Stimulated activated CD8-positive, alpha-beta memory T cell treated with anti-CD3 and anti-CD28 coated beads, Interleukin-15, amount 100 ng/mL, for 48 hours (primary cell): ENCODE results near the gene RAPGEF4.
"Not testable (repeated sequence)": the region's sequence is repeated elsewhere in the genome, so short reads cannot be mapped to it uniquely, and the experiment has no call there.

ENCODE experiments used
- DNase-seq, 2 donors: peaks; one replicate each; pipeline ENCODE4 v3.0.0-alpha.2; 2020; ENCODE audit warnings: low read depth in 2 of 2

Gene RAPGEF4

DNA sequence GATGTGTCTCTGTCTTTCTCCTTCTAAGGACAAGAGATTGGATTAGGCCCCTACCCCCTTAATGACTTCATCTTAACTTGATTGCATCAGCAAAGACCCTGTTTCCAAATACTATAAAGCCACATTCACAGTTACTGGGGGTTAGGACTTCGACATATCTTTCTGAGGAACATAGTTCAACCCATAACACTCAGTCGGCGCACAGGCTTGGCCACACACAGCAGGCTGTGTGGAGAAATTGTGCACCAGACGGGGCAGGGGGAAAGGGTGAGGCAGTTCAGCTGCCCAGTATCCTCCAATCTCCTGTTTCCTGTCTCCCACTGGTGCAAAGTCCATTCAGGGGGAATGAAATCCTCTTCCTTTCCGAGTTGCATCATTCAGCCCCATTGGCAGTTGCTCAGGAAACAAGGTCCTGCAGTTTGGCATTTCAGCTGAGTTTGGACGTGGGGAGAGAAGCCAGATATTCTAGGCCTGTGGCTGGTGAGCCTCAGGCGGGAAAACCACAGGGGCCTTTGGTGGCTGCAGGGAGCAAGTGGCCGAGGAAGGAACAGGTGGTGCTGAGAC, 9.4 kb upstream of the RAPGEF4 start:
- no peak for DNase-seq

GRCh38 chr2:172730411-172730810, 5.2 kb upstream of the RAPGEF4 start:
- no peak for DNase-seq

GRCh38 chr2:172734711-172735581, 699 bp upstream of the RAPGEF4 start:
- DNase-seq = peak in 1 of 2 donors; percentile 20

DNA sequence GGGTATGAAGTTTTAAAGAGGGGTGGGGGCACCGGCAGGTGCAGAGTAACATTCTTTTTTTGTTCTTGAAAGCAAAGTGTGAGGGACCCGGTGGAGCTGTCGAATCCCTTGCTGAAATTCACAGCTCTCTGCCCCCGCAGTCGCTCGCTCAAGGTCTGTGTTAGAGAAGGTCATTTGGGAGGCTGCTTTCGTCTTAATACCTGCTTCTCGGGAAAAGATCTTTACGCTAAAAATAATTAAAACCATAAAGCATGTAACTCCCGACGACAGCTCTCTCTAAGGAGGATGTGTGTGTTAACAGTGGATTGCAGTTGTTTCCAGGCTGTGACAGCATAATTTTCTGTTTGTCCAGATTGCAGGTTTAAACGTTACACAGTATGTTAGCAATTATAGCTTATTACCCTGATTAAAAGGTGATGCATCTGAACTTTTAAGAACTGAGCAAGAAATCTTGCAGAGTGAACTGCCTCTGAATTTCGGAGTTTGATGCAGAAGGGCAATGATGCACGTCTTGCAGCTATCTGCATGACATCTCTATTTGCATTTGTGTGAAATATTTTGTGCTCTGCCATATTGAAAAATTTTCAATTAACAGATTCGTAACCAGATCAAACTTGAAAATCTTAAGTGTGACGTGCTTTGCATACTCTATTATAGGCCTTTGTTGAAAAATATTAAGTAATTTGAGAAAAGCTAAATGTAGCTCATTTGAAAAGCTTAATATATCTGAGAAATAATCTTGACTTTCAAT, 954 bp downstream of the RAPGEF4 start:
- DNase-seq = no peak

- DNase-seq = no peak
Measured at GRCh38 chr2:172739661-172740266, 4.1 kb downstream of the RAPGEF4 start.

DNA sequence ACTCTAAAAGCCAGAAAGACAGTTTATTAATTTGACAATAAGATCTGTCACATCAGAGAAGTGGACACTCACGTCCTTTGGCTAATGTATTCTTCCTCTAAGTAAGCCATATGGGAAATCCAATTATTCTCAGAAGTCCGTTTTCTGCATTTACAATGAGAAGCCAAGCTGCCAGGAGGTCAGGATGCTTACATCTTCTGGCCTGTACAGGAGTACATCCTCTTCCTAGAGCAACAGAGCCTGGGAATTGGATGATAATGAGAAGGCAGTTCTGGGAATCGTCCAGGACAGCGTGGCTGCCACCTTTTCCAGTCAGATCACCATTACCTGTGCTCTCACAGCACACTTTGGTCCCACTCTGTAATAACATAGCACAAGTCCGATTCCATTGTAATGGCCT, 5.2 kb downstream of the RAPGEF4 start:
- DNase-seq = no peak

- no peak for DNase-seq
Measured at GRCh38 chr2:172742931-172743540, 7.4 kb downstream of the RAPGEF4 start.

DNA sequence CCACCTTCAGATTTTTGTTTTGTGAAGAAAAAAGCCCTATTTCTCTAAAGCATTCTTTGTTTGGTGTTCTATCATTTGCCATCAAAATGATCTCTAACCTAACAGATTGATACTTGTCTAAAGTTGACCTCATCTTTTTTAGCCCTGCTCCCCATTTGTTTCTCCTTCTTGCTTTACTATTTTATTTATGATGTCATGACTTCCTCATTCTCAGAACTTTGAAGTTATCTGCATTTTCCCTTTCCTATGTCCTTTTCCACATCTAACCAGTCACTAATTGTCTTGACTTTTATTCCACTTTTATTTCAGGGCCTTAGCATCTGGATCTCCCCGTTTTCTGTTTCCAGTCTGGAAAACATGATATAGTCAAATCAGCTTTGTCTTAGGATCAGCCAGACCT, 8.3 kb downstream of the RAPGEF4 start:
- no peak for DNase-seq

- no peak for DNase-seq
Measured at GRCh38 chr2:172745636-172746035, 10.0 kb downstream of the RAPGEF4 start.

GRCh38 chr2:172748543-172748942, 12.9 kb downstream of the RAPGEF4 start:
- not testable (repeated sequence) for DNase-seq

DNA sequence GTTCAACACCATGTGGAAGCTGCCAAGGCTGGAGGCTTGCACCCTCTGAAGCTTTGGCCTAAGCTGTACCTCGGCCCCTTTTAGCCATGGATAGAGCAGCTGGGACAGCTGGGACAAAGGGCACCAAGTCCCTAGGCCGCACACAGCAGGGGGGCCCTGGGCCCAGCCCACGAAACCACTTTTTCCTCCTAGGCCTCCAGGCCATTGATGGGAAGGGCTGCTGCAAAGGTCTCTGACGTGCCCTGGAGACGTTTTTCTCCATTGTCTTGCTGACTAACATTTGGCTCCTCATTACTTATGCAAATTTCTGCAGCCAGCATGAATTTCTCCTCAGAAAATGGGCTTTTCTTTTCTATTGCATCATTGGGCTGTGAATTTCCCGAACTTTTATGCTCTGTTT, 13.7 kb downstream of the RAPGEF4 start:
- DNase-seq = no peak

GRCh38 chr2:172751564-172751963, 15.9 kb downstream of the RAPGEF4 start:
- no peak for DNase-seq

- DNase-seq = no peak
Measured at GRCh38 chr2:172753610-172754009, 18.0 kb downstream of the RAPGEF4 start.

DNA sequence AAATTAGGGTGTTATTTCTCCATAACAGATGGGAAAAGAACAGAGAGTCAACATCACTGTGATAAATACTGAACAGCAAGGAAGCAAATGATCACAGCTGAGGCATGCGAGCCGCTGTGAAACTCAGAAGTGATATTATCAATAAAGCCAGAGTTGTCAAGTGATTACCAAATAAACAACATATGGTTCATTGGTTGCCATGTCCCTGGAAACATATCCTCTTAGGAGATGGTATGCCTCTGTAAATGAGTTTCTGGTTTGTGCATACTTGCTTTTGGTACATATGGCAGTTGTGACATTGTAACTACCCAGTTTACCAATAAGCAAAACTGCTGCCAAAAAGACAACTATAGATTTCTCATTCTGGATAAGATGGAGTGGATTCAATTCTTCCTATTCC, 23.8 kb downstream of the RAPGEF4 start:
- DNase-seq = no peak

GRCh38 chr2:172761306-172761705, 25.7 kb downstream of the RAPGEF4 start:
- no peak for DNase-seq

GRCh38 chr2:172762574-172762973, 26.9 kb downstream of the RAPGEF4 start:
- no peak for DNase-seq

DNA sequence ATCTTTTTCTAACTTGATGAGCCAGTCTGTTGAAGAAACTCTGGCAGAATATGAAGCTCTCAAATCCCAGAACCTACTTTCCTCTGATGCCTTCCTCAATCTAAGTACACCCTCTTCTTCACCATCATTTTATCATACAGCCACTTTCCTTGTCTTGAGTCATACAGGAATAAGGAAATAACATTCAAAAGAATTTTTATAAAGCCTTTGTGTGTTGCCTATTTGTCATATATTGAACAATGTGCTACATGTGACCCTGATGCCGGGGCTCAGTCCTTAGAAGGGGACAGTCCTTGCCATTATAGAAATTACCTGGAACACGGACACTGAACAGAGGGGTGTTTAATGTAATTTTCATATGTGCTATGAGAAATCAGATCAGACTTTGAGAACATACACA, 27.4 kb downstream of the RAPGEF4 start:
- DNase-seq = no peak

- DNase-seq = no peak
Measured at GRCh38 chr2:172765662-172766061, 30.0 kb downstream of the RAPGEF4 start.

- no peak for DNase-seq
Measured at GRCh38 chr2:172768401-172768800, 32.8 kb downstream of the RAPGEF4 start.

GRCh38 chr2:172769879-172770278, 34.2 kb downstream of the RAPGEF4 start:
- no peak for DNase-seq

- DNase-seq = no peak
Measured at GRCh38 chr2:172770887-172771286, 35.2 kb downstream of the RAPGEF4 start.

DNA sequence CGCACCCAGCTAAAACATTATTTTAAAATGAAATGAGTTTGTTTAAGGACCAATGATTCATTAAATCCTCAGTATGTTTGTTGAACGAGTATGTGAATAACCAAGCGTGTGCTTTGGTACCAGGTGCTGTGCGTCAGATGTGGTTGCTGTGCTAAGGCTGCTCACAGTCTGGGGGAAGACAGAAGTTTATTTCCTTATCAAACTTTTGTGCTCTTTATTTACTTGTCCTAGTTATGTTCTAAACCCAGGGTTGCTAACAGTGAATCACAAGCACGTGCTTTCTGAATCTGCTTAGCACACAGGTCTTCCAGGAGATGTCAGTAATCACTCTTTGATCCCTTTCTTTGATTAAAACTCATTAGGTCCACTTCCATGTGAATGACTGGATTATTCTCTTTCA, 37.0 kb downstream of the RAPGEF4 start:
- DNase-seq = no peak
